Measurements from ENCODE around the gene GALNT18.
"Not testable (repeated sequence)": the region's sequence is repeated elsewhere in the genome, so short reads cannot be mapped to it uniquely, and the experiment has no call there.

Gene GALNT18

GRCh38 chr11:11454671-11455223, 167.1 kb downstream of the GALNT18 start:
- DNase-seq = no peak

GRCh38 chr11:11451501-11452005, 170.3 kb downstream of the GALNT18 start:
- no peak for DNase-seq

- DNase-seq = no peak
Measured at GRCh38 chr11:11450744-11451362, 171.0 kb downstream of the GALNT18 start.

DNA sequence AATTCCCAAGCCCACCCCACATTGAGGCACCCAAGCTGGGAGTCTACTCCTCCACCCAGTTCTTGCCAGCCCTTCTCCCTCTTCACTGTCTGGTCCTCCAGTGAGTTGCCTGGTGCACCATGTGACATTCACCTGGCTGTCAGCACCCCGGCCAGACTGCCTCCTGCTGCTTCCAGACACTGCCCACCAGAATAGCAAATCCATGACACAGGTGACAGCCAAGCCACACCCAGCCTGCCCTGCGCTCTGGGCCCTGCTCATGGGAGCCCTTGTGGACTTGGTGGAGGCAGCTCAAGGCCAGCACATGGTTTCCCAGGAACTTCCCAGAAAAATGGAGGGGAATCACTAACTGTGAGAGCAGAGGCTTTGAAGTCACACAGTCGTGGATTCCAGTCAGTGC, 172.5 kb downstream of the GALNT18 start:
- DNase-seq = no peak

- DNase-seq = no peak
Measured at GRCh38 chr11:11448626-11449025, 173.2 kb downstream of the GALNT18 start.

DNA sequence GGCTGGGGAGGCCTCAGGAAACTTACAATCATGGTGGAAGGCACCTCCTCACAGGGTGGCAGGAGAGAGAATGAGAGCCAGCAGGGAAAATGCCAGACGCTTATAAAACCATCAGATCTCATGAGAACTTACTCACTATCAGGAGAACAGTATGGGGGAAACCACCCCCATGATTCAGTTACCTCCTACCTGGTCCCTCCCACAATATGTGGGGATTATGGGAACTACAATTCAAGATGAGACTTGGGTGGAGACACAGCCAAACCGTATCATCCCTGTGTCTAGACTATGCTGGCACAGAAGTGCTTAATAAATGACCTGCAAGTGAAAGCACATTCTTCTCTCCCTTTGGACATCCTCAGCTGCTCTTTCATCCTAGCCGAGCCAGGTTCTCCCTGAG, 174.2 kb downstream of the GALNT18 start:
- not testable (repeated sequence) for DNase-seq

DNA sequence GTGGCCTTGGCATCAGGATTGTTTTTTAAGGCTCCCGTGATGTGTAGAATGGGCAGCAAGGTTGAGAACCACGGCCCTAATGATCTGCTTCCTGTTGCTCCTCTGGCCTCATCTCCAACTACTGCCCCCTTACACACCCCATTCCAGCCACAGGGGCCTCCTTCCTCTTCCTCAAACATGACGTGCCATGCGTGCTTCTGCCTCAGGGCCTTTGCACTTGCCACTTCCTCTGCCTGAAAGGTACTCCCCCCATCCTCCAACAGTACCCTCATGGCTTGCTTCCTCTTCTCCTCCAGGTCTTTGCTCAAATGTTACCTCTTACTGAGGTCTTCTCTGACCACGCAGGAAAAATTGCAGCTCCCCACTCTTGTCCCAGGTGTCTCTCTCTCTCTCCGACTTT, 174.8 kb downstream of the GALNT18 start:
- DNase-seq = no peak

DNA sequence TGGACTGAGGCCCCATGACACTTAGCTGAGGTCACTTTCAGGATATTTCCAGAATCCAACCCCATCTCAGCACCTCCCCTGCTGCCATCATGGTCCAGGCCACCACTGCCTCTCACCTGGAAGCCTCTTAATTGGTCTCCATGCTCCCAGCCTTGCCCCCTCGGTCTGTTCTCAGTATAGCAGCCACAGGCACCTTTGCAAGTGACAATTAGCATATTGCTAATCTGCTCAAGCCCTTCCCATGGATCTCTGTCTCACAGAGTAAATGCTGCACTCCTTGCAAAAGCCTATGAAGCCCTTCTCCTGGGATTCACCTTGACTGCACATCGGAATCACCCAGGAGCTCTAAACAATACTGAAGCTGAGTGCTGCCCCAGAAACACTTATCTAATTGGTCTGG, 175.2 kb downstream of the GALNT18 start:
- no peak for DNase-seq

GRCh38 chr11:11445441-11446185, 176.2 kb downstream of the GALNT18 start:
- DNase-seq = no peak

DNA sequence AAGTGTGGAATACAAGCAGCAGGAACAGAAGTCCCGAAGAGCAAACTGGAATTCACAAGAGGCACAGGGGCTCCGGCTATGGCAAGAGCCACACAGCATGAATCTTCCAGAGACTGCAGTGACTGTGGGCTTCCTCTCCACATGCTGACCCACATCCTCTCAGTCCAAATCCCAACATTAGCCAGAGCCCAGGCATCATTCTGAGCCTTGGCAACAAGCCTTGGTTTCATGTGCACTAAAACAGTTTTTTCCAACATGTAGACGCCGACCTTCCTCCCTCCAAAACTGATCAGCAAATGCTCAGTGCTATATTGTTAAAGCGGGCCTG, 177.0 kb downstream of the GALNT18 start:
- no peak for DNase-seq

GRCh38 chr11:11444027-11444803, 177.6 kb downstream of the GALNT18 start:
- no peak for DNase-seq

GRCh38 chr11:11442791-11443190, 179.0 kb downstream of the GALNT18 start:
- DNase-seq = no peak

DNA sequence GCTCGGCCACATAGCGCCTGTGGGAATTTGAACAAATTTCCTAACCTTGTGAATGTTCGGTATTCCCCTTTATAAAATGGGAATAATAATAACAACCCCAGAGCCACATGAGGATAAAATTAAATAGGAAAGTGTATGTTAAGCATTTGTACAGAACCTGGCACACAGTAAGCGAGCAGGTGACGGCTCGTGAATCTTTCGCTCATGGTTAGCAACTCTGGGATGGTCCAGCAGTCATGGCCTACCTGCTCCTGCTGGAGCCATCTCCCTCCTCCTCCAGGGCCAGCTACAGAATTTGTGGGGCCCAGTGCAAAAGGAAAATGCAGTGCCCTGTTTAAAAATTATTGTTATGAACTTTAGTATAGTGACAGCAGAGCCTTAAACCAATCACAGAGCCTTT, 180.3 kb downstream of the GALNT18 start:
- DNase-seq = no peak

- no peak for DNase-seq
Measured at GRCh38 chr11:11441091-11441490, 180.7 kb downstream of the GALNT18 start.

DNA sequence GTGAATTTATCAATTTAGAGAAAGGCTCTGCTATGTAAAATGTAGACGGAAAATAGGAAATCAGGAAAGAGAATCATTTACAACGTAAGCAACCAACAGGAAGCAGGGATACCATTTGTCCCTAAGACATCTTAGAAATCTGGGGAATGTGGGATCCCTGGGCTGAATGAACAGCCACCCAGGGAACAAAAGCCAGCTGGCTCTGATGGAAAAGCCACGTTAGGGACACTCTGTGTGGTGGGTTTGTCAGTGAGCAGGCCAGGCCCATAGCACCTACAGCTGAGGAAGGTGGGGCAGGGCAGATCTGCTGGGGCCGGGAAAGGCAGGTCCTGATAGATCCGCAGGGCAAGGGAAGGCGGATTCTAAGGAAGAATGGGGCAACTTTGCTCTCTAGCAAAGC, 181.7 kb downstream of the GALNT18 start:
- DNase-seq = no peak

GRCh38 chr11:11439591-11439990, 182.2 kb downstream of the GALNT18 start:
- no peak for DNase-seq

DNA sequence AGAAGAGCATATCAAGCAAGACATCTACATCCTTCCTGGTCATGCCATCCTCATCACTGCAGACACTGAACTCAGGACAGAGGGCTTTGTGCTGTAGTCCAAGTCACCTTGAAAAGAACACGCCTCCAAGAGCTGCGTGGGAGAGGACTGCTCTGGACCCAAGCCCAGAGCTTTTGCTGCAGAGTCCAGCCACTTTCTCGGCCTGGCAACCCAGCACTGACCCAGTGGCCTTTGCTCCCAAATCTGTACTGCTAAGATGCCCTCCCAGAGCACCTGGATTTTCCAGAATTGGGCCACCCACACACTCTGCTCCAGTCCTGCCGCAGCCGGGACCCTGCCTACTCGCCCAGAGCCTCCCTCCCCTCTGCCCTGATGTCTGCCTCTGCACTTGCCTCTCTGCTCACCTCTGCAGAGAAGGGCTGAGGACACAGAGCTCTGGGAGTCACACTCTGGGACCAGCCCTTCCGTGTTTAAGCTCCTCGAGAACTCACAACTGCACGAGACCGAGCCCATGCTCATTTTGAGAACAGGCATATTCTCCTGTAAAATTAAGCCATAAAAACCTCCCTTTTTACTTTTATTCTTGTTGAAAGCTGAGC, 185.0 kb downstream of the GALNT18 start:
- no peak for DNase-seq

GRCh38 chr11:11435635-11436034, 186.2 kb downstream of the GALNT18 start:
- DNase-seq = no peak

DNA sequence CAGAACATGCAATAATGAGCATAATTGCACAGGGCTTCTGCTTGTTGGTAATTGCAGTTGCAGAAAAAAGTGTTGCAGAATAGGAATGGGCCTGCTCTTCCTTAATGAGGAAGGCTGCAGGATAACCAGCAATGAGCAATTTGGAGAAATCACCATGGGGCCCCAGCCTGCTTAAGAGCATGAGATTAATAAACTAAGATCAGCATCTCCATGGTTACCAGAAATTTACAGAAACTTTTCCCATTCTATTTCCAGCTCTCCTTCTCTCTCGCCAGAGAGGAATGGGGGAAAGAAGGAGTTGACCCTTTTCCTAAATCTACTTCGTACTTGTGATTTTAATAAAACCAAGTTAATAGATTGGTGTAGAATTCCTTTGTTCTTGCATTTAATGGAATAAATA, 187.8 kb downstream of the GALNT18 start:
- no peak for DNase-seq

- no peak for DNase-seq
Measured at GRCh38 chr11:11432621-11433319, 189.0 kb downstream of the GALNT18 start.

DNA sequence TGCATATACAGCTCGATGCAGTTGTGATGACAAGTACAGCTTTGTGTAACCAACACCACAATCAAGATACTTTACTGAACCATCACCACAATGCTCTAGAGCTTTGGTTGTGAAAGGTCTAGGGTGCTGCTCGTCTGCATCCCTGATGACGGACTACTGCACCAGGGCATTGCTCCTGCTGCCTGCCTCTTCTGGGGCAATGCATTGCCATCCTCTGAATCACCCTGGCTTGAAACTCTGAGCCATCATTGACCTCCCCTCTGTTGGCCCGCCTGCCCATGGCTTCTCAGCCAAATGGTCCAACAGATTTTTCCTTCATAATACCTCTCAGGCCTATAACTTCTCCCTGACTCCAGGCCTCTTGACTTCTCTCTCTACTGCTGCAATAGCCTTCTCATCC, 191.4 kb downstream of the GALNT18 start:
- no peak for DNase-seq

DNA sequence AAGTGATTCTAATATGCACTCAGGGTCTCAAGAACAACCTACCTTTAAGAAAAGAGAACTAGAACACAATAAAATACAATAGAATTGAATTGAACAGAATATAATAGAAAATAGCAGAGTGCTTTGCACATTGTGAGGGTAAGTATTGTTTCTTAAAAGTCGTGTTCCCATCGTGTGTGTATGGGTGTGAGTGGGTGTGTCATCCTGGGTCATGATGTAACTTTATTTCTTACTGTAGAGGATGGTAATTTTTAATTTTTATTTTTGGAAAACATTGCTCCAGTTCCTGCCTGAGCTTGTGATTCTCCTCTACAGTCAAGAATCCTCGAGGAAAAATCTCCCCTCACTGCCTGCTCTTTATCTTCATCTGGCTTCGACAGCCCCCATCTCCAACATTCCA, 193.1 kb downstream of the GALNT18 start:
- no peak for DNase-seq

DNA sequence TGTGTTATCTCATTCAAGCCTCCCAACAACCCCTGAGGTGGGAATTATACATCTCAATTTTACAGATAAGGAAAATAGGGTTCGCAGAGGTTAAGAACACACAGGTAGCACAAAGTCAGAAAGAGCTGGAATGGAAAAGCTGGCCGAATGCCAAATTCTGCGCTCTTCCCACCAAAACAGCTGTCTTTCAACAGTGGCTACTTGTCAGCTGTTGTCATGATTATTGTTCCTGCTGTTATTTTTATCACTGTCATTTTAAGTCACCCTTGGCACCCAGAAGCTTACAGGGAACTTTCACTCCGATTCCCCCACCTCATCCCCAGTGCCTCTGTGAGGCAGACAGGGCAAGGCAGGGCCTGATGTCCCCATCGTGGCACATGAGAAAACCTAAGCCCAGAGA, 194.3 kb downstream of the GALNT18 start:
- DNase-seq = no peak
